Measurements from ENCODE around the gene PPIE.

PPIE gene

GRCh38 chr1:39738622-39739366, at the start of gene PPIE:
Gene PPIE (plus strand): TSS chr1:39738882. CDS start chr1:39738901, 19 bp downstream.
- DNase-seq (ENCODE audit: low read depth in 2 of 2): peak; percentile 99

GRCh38 chr1:39689214-39689613, 49.5 kb upstream of the PPIE start:
- DNase-seq (ENCODE audit: low read depth in 2 of 2): no peak

- DNase-seq (ENCODE audit: low read depth in 2 of 2): no peak
Observed at GRCh38 chr1:39689635-39690034, 49.0 kb upstream of the PPIE start.

GRCh38 chr1:39690225-39690624, 48.5 kb upstream of the PPIE start:
- DNase-seq (ENCODE audit: low read depth in 2 of 2): no peak

- DNase-seq (ENCODE audit: low read depth in 2 of 2): no peak
Observed at GRCh38 chr1:39690794-39691382, 47.8 kb upstream of the PPIE start.

GRCh38 chr1:39691383-39692151, 47.1 kb upstream of the PPIE start, which contains the start of gene HPCAL4:
Gene HPCAL4 (minus strand): TSS chr1:39691433. CDS start chr1:39684603, 6,830 bp downstream.
- DNase-seq (ENCODE audit: low read depth in 2 of 2): peak; percentile 82 to 83

- no peak for DNase-seq (ENCODE audit: low read depth in 2 of 2)
Observed at GRCh38 chr1:39692152-39693074, 46.3 kb upstream of the PPIE start.

GRCh38 chr1:39694026-39694425, 44.7 kb upstream of the PPIE start:
- DNase-seq (ENCODE audit: low read depth in 2 of 2): no peak

- no peak for DNase-seq (ENCODE audit: low read depth in 2 of 2)
Observed at GRCh38 chr1:39695016-39695415, 43.7 kb upstream of the PPIE start.

- no peak for DNase-seq (ENCODE audit: low read depth in 2 of 2)
Observed at GRCh38 chr1:39696448-39696847, 42.2 kb upstream of the PPIE start.

- DNase-seq (ENCODE audit: low read depth in 2 of 2): no peak
Observed at GRCh38 chr1:39698568-39698967, 40.1 kb upstream of the PPIE start.

- DNase-seq (ENCODE audit: low read depth in 2 of 2): no peak
Observed at GRCh38 chr1:39699419-39699818, 39.3 kb upstream of the PPIE start.

GRCh38 chr1:39700348-39700747, 38.3 kb upstream of the PPIE start:
- no peak for DNase-seq (ENCODE audit: low read depth in 2 of 2)

GRCh38 chr1:39701049-39701439, 37.6 kb upstream of the PPIE start:
- no peak for DNase-seq (ENCODE audit: low read depth in 2 of 2)

- no peak for DNase-seq (ENCODE audit: low read depth in 2 of 2)
Observed at GRCh38 chr1:39704757-39705156, 33.9 kb upstream of the PPIE start.

GRCh38 chr1:39707506-39707905, 31.2 kb upstream of the PPIE start:
- DNase-seq (ENCODE audit: low read depth in 2 of 2): no peak

- no peak for DNase-seq (ENCODE audit: low read depth in 2 of 2)
Observed at GRCh38 chr1:39711104-39711965, 27.3 kb upstream of the PPIE start.

- DNase-seq (ENCODE audit: low read depth in 2 of 2): no peak
Observed at GRCh38 chr1:39711966-39712340, 26.7 kb upstream of the PPIE start.

GRCh38 chr1:39713557-39713956, 25.1 kb upstream of the PPIE start:
- no peak for DNase-seq (ENCODE audit: low read depth in 2 of 2)

- DNase-seq (ENCODE audit: low read depth in 2 of 2): no peak
Observed at GRCh38 chr1:39717809-39718208, 20.9 kb upstream of the PPIE start.

All from stimulated activated CD4-positive, alpha-beta T cell treated with anti-CD3 and anti-CD28 coated beads, Interleukin-4, amount 100 ng/mL, for 48 hours (primary cell).